H1 (cell line): ENCODE measurements around the gene MAPK8. TPM values are rescaled to one million over a fixed set of nuclear protein-coding genes. Genes with fewer than 3 reads are reported as not detected.

Experiments used
- CTCF ChIA-PET: fragments of 300-600 bp; sonication (Branson Sonifier 250); formaldehyde crosslinking; loops from one replicate; lab custom pipeline; 2021; ENCODE audit not compliant: partially characterized antibody; lab: Charles Lee
- POLR2A ChIA-PET: fragments of 300-600 bp; sonication (Branson Sonifier 250); formaldehyde crosslinking; loops from one replicate; lab custom pipeline; 2021; ENCODE audit warnings: inconsistent platforms; ENCODE audit not compliant: partially characterized antibody; lab: Charles Lee
- DNase-seq, 2 experiments: peaks; one replicate each; pipeline versions ENCODE4 v3.0.0 to v3.0.0-alpha.2; 2010 to 2022; ENCODE audit warnings: low spot score in 2 of 2, low read depth in 1 of 2, mixed read lengths in 1 of 2
- FAIRE-seq: peaks from 2 replicates; lab custom pipeline; 2011; peaks lifted over from hg19 to GRCh38; lab: Jason Lieb, UNC
- H2AFZ ChIP-seq: 2 replicates; pipeline ENCODE4 v1.8.1; 2012; ENCODE audit warnings: low read length, inconsistent platforms
- H2AK5ac ChIP-seq: 2 replicates; pipeline ENCODE4 v1.6.1; 2013; ENCODE audit warnings: low read depth, low read length
- H2BK120ac ChIP-seq: replicated peaks from 2 replicates; pipeline ENCODE3; 2013; ENCODE audit warnings: low read depth, low read length, inconsistent platforms
- H2BK12ac ChIP-seq: 2 replicates; pipeline ENCODE4 v1.6.1; 2013; ENCODE audit warnings: low read depth, low read length
- H2BK15ac ChIP-seq: 2 replicates; pipeline ENCODE4 v1.6.1; 2013; ENCODE audit warnings: low read length
- H2BK20ac ChIP-seq: 2 replicates; pipeline ENCODE4 v1.6.1; 2013; ENCODE audit warnings: low read length
- H2BK5ac ChIP-seq: 2 replicates; pipeline ENCODE4 v1.6.1; 2013; ENCODE audit warnings: low read depth, low read length
- H3K14ac ChIP-seq: 2 replicates; pipeline ENCODE4 v1.6.1; 2013; ENCODE audit warnings: inconsistent platforms; ENCODE audit not compliant: insufficient read length
- H3K18ac ChIP-seq: 2 replicates; pipeline ENCODE4 v1.6.1; 2013; ENCODE audit warnings: low read length; ENCODE audit errors: extremely low read depth
- H3K23ac ChIP-seq: 2 replicates; pipeline ENCODE4 v1.6.1; 2013; ENCODE audit warnings: inconsistent platforms; ENCODE audit not compliant: insufficient read length
- H3K23me2 ChIP-seq: 2 replicates; pipeline ENCODE4 v1.6.1; 2013; ENCODE audit warnings: low read depth, low read length
- H3K27ac ChIP-seq: 2 replicates; pipeline ENCODE4 v1.6.1; 2011; ENCODE audit warnings: low read depth, low read length, inconsistent platforms
- H3K27me3 ChIP-seq, 4 experiments: replicated peaks in 1 of 4; 1 replicate in 1 of 4; 2 replicates in 3 of 4; pipeline versions ENCODE4 v1.6.1 to v1.8.1; 2011 to 2013; ENCODE audit warnings: low read length in 3 of 4, mild to moderate bottlenecking in 3 of 4, inconsistent platforms in 2 of 4, mixed read lengths in 2 of 4, moderate library complexity in 1 of 4; ENCODE audit not compliant: control insufficient read depth in 3 of 4, insufficient read depth in 3 of 4; ENCODE audit errors: extremely low read depth in 1 of 4
- H3K36me3 ChIP-seq, 4 experiments: 2 replicates each; pipeline versions ENCODE4 v1.6.1 to v1.8.1; 2011 to 2013; ENCODE audit warnings: mild to moderate bottlenecking in 4 of 4, low read length in 3 of 4, moderate library complexity in 2 of 4, control low read depth in 1 of 4, inconsistent platforms in 1 of 4; ENCODE audit not compliant: insufficient read depth in 4 of 4, control insufficient read depth in 2 of 4
- H3K4ac ChIP-seq: replicated peaks from 2 replicates; pipeline ENCODE3; 2013; ENCODE audit warnings: low read length, low read depth, mixed read lengths, inconsistent platforms; ENCODE audit not compliant: insufficient read length
- H3K4me1 ChIP-seq, 4 experiments: replicated peaks in 1 of 4; 1 replicate in 1 of 4; 2 replicates in 3 of 4; pipeline versions ENCODE4 v1.6.1 to v1.8.1; 2011 to 2013; ENCODE audit warnings: low read length in 3 of 4, inconsistent platforms in 2 of 4, mixed read lengths in 1 of 4; ENCODE audit not compliant: insufficient read depth in 4 of 4, control insufficient read depth in 3 of 4
- H3K4me2 ChIP-seq, 2 experiments: 2 replicates each; pipeline versions ENCODE4 v1.6.1 to v1.8.1; 2011 to 2013; ENCODE audit warnings: low read depth in 2 of 2, low read length in 2 of 2, control low read depth in 1 of 2, inconsistent platforms in 1 of 2, mild to moderate bottlenecking in 1 of 2; ENCODE audit not compliant: insufficient read depth in 1 of 2
- H3K4me3 ChIP-seq, 4 experiments: fragments of 200-600, 300-600 bp in 1 of 4; sonication (generic), shearing (Covaris generic), sonication (Bioruptor Twin) in 1 of 4; 2 replicates each; pipeline versions ENCODE4 v1.5.1 to v1.8.1; 2011 to 2016; ENCODE audit warnings: low read length in 4 of 4, low read depth in 3 of 4, control low read depth in 2 of 4, inconsistent platforms in 2 of 4, mild to moderate bottlenecking in 2 of 4, mixed read lengths in 1 of 4, moderate library complexity in 1 of 4; ENCODE audit not compliant: insufficient read depth in 2 of 4; ENCODE audit errors: extremely low read depth in 1 of 4
- H3K56ac ChIP-seq: replicated peaks from 2 replicates; pipeline ENCODE3; 2013; ENCODE audit warnings: low read depth, mild to moderate bottlenecking, mixed read lengths, low read length, inconsistent platforms; ENCODE audit not compliant: insufficient read length
- H3K79me1 ChIP-seq: 2 replicates; pipeline ENCODE4 v1.6.1; 2013; ENCODE audit warnings: low read depth, low read length, control low read depth
- H3K79me2 ChIP-seq, 2 experiments: 2 replicates each; pipeline versions ENCODE4 v1.6.1 to v1.8.1; 2012 to 2013; ENCODE audit warnings: low read length in 2 of 2, mild to moderate bottlenecking in 2 of 2, inconsistent platforms in 1 of 2; ENCODE audit not compliant: insufficient read depth in 2 of 2, control insufficient read depth in 1 of 2
- H3K9ac ChIP-seq, 4 experiments: replicated peaks in 1 of 4; 1 replicate in 1 of 4; 2 replicates in 3 of 4; pipeline versions ENCODE4 v1.6.1 to v1.8.1; 2011 to 2013; ENCODE audit warnings: low read depth in 3 of 4, low read length in 3 of 4, control low read depth in 2 of 4, mild to moderate bottlenecking in 2 of 4, moderate library complexity in 2 of 4, inconsistent platforms in 1 of 4; ENCODE audit errors: extremely low read depth in 1 of 4
- H3K9me3 ChIP-seq, 2 experiments: 2 replicates each; pipeline versions ENCODE4 v1.6.1 to v1.8.1; 2012 to 2013; ENCODE audit warnings: mild to moderate bottlenecking in 2 of 2, moderate library complexity in 2 of 2, control low read depth in 1 of 2, inconsistent platforms in 1 of 2, low read depth in 1 of 2, low read length in 1 of 2, mixed read lengths in 1 of 2; ENCODE audit not compliant: insufficient read depth in 2 of 2
- H4K20me1 ChIP-seq, 2 experiments: replicated peaks in 1 of 2; 2 replicates each; pipeline versions ENCODE3 to v1.8.1; 2011 to 2013; ENCODE audit warnings: inconsistent platforms in 2 of 2, low read length in 2 of 2, mild to moderate bottlenecking in 1 of 2; ENCODE audit not compliant: insufficient read depth in 2 of 2, control insufficient read depth in 1 of 2
- H4K5ac ChIP-seq: 2 replicates; pipeline ENCODE4 v1.6.1; 2013; ENCODE audit warnings: low read length, low read depth, mixed read lengths, inconsistent platforms; ENCODE audit not compliant: insufficient read length
- H4K8ac ChIP-seq: 2 replicates; pipeline ENCODE4 v1.8.0; 2013; ENCODE audit warnings: mild to moderate bottlenecking, moderate library complexity, low read length, inconsistent platforms; ENCODE audit not compliant: insufficient read depth; ENCODE audit errors: extremely low read depth
- H4K91ac ChIP-seq: replicated peaks from 2 replicates; pipeline ENCODE3; 2013; ENCODE audit warnings: low read length, mixed read lengths, inconsistent platforms; ENCODE audit not compliant: insufficient read length
- BRCA1 ChIP-seq: IDR thresholded peaks from 2 replicates; pipeline ENCODE4 v1.6.1; 2012; ENCODE audit warnings: low read depth, low read length, improper control_type of control experiment
- RAD21 ChIP-seq, 2 experiments: IDR thresholded peaks in 1 of 2; conservative IDR thresholded peaks in 1 of 2; 2 replicates each; pipeline ENCODE4 v1.6.1; 2011; ENCODE audit warnings: low read depth in 2 of 2, low read length in 2 of 2, improper control_type of control experiment in 1 of 2, inconsistent platforms in 1 of 2, mild to moderate bottlenecking in 1 of 2, moderate library complexity in 1 of 2
- WGBS, 2 experiments: shearing (Covaris generic) in 1 of 2; methylation state at CpG; one replicate each; pipeline versions ENCODE4 v1.1.6 to v1.1.7; 2013 to 2015; ENCODE audit warnings: low lambda C conversion rate in 2 of 2, mixed read lengths in 2 of 2, inconsistent platforms in 1 of 2, low coverage in 1 of 2, missing lambda C conversion rate in 1 of 2; ENCODE audit not compliant: insufficient replicate concordance in 2 of 2, insufficient coverage in 1 of 2, insufficient read length in 1 of 2; ENCODE audit errors: extremely low coverage in 1 of 2, missing lambda C conversion rate in 1 of 2; 5-methylcytosine and 5-hydroxymethylcytosine counted together
- polyA plus RNA-seq, 7 experiments: library from polyadenylated mRNA; depleted of rRNA in 3 of 7; stranded (reverse) in 5 of 7; unstranded in 2 of 7; fragments of >200 nt in 5 of 7; fragments of 200-250 nt in 2 of 7; gene quantifications; 1 replicate in 5 of 7; 2 replicates in 1 of 7; 4 replicates in 1 of 7; pipeline versions ENCODE4 v1.2.1 to v1.2.3, GENCODE V29; 2011 to 2013; ENCODE audit warnings: missing spikeins in 2 of 7, mixed read lengths in 2 of 7
- total RNA-seq: library from RNA; stranded (reverse); fragmentation: NEBNext Ultra II Directional; extraction: Animal tissue kit (Norgen Biotek cat#: 25700); gene quantifications from 2 replicates; pipeline ENCODE4 v1.2.1, GENCODE V29; 2021

Gene MAPK8
- total and polyA plus RNA-seq, 2 of the 8 experiments (the other 6 are each of a cell fraction or from before 2014, with no cell fraction given), result 23.3 to 71.3 TPM

DNA sequence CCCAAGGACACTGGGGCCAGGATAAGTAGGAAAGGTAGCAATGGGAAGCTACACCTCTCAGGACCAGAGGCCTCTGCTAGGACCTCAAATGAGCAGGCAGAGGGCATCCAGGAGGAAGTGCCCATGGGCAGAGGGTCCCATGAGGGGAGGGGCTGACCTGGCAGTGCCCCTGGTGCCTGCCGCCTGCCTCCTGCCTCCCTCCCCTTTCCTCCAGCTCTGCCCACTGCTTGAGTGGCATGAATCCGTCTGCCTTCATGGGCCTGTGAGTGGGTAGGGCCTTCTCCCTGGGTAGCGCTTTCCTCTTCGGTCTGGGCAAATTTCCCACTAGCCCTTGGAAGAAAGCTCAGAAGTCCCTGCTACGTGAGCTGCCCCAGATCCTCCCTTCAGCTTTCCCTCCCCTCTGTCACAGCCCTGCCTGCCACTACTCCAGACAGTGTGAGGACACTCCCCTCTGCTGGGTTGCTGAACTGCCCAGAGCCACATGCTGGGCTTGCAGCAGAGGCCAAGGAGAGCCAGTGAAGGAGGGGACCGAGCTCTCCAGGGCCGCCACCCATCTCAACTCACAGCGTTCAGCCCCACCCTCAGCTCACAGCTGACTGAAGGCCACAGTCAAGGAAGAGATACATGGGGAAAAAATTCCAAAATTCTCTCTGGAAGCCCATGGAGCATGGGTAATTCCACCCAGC lies 157.0 kb downstream of the MAPK8 start:
- Histone ChIP-seq H3K4me3 (no peak overlapping the region), H3K23ac (no peak overlapping the region), H4K5ac (no peak overlapping the region), H3K4ac (no peak overlapping the region), H2BK20ac (no peak overlapping the region), H3K4me1 (peaks cover 0 to 20% (median 10%) of the 10 kb centered on the region in 4 experiments; a peak in 3 of 7 replicates), H3K79me2 (no peaks in the 10 kb centered on the region), H3K18ac (no peak overlapping the region), H3K14ac (no peak overlapping the region), H4K91ac (no peak overlapping the region), H2AFZ (no peak overlapping the region), H2BK120ac (no peak overlapping the region), H4K8ac (no peak overlapping the region), H2BK15ac (no peak overlapping the region), H3K4me2 (no peak overlapping the region), H3K56ac (no peak overlapping the region), H3K36me3 (no peaks in the 10 kb centered on the region), H3K79me1 (no peaks in the 10 kb centered on the region), H2BK12ac (peak overlapping the region; percentile 33; the same call in 1 of the 2 replicates), H3K27ac (no peak overlapping the region), H2AK5ac (no peak overlapping the region), H3K27me3 (peaks cover 0 to 12% (median 8%) of the 10 kb centered on the region in 4 experiments; a peak in 4 of 7 replicates), H3K9ac (no peak overlapping the region)
- WGBS, 2 experiments, result 84% methylated on average over 8 of the region's 8 CpGs; no CpG with 5 or more reads in 1 of the 2 experiments
- DNase-seq (peak in 1 of 2 experiments; percentile 38), FAIRE-seq (no peak)
- POLR2A ChIA-PET, result interaction anchor here (1.0 to 1.2 kb wide), 3 partner anchors 23 to 193 kb away, joined by 3 read pairs; no protein-coding TSS in a partner anchor
- TF ChIP-seq BRCA1, result no peak
- 0 out of 4 replicates have a peak, but pooled peaks of 1 of the 2 experiments have one; percentile 14 for TF ChIP-seq RAD21 (IDR thresholded peaks at IDR 0.05 in 1 of 2, conservative IDR thresholded peaks at IDR 0.05 in 1 of 2; ENCODE audit: low read depth in 2 of 2, low read length in 2 of 2)
- TF ChIP-seq, all 59 proteins: peak for 1
- 0 out of 2 replicates have a peak overlapping the region, but pooled peaks have one; percentile 39 for H2BK5ac ChIP-seq
- H4K20me1 ChIP-seq, result peaks cover 0 to 8% of the 10 kb centered on the region in 2 experiments
- H3K23me2 ChIP-seq, result peaks cover 4% of the 10 kb centered on the region; the same call in 1 of the 2 replicates
- CTCF ChIA-PET, result interaction anchor here (0.6 to 12.6 kb wide), 17 partner anchors 10 to 193 kb away, joined by 3 to 112 read pairs (median 4); no protein-coding TSS in a partner anchor
- no peaks in the 10 kb centered on the region for H3K9me3 ChIP-seq
